Measurements from ENCODE around the gene DCLK2. TPM values are rescaled to one million over a fixed set of nuclear protein-coding genes. Genes with fewer than 3 reads are reported as not detected.

The DCLK2 gene
- total RNA-seq, 2 donors from 2014 or later = 0.20 to 0.42 TPM

- H3K36me3 Mint-ChIP-seq (ENCODE audit: low read depth) = no peaks in the 10 kb centered on the region
- H3K4me3 Mint-ChIP-seq = no peak overlapping the region
- H3K27me3 Mint-ChIP-seq (ENCODE audit: insufficient read depth) = peaks cover 2% of the 10 kb centered on the region
- no peaks in the 10 kb centered on the region for H3K4me1 Mint-ChIP-seq
- Histone ChIP-seq H3K36me3 (ENCODE audit: control insufficient read depth, insufficient read depth, low read length) (no peaks in the 10 kb centered on the region), H3K4me1 (ENCODE audit: control insufficient read depth, insufficient read depth, low read length) (no peaks in the 10 kb centered on the region), H3K9me3 (ENCODE audit: control insufficient read depth, low read length) (no peaks in the 10 kb centered on the region), H3K4me3 (ENCODE audit: low read length) (no peak overlapping the region), H3K27ac (ENCODE audit: low read depth, low read length) (no peak overlapping the region), H3K9ac (ENCODE audit: extremely low read depth, low read length, poor library complexity, severe bottlenecking) (no peak overlapping the region), H3K27me3 (ENCODE audit: control insufficient read depth, insufficient read depth, low read length, poor library complexity, severe bottlenecking) (no peaks in the 10 kb centered on the region)
- WGBS, 2 experiments (ENCODE audit: insufficient coverage in 1 of 2, insufficient read length in 1 of 2) = 87 to 92% methylated on average over 5 to 6 of the region's 6 CpGs
- TF ChIP-seq CTCF (conservative IDR thresholded peaks at IDR 0.05) = no peak
- DNase-seq = no peak
- peaks cover 2% of the 10 kb centered on the region for H3K9me3 Mint-ChIP-seq
- H3K27ac Mint-ChIP-seq = no peak overlapping the region
Observed at GRCh38 chr4:150065740-150066139, 12.5 kb upstream of the DCLK2 start.

- Histone ChIP-seq H3K9ac (ENCODE audit: extremely low read depth, low read length, poor library complexity, severe bottlenecking) (no peak overlapping the region), H3K4me1 (ENCODE audit: control insufficient read depth, insufficient read depth, low read length) (no peaks in the 10 kb centered on the region), H3K4me3 (ENCODE audit: low read length) (no peak overlapping the region), H3K27ac (ENCODE audit: low read depth, low read length) (no peak overlapping the region), H3K36me3 (ENCODE audit: control insufficient read depth, insufficient read depth, low read length) (no peaks in the 10 kb centered on the region), H3K9me3 (ENCODE audit: control insufficient read depth, low read length) (no peaks in the 10 kb centered on the region), H3K27me3 (ENCODE audit: control insufficient read depth, insufficient read depth, low read length, poor library complexity, severe bottlenecking) (no peaks in the 10 kb centered on the region)
- 84 to 93% methylated on average over 1 to 3 of the region's 3 CpGs for WGBS, 2 experiments (ENCODE audit: insufficient coverage in 1 of 2, insufficient read length in 1 of 2)
- no peak for TF ChIP-seq CTCF (conservative IDR thresholded peaks at IDR 0.05)
- peaks cover 2% of the 10 kb centered on the region for H3K27me3 Mint-ChIP-seq (ENCODE audit: insufficient read depth)
- peaks cover 2% of the 10 kb centered on the region for H3K9me3 Mint-ChIP-seq
- no peak overlapping the region for H3K4me3 Mint-ChIP-seq
- H3K27ac Mint-ChIP-seq = no peak overlapping the region
- H3K36me3 Mint-ChIP-seq (ENCODE audit: low read depth) = no peaks in the 10 kb centered on the region
- DNase-seq = no peak
- no peaks in the 10 kb centered on the region for H3K4me1 Mint-ChIP-seq
Observed at GRCh38 chr4:150067859-150068258, 10.4 kb upstream of the DCLK2 start.

- no peak overlapping the region for H3K4me3 Mint-ChIP-seq
- Histone ChIP-seq H3K4me3 (ENCODE audit: low read length) (no peak overlapping the region), H3K27me3 (ENCODE audit: control insufficient read depth, insufficient read depth, low read length, poor library complexity, severe bottlenecking) (no peaks in the 10 kb centered on the region), H3K27ac (ENCODE audit: low read depth, low read length) (no peak overlapping the region), H3K4me1 (ENCODE audit: control insufficient read depth, insufficient read depth, low read length) (no peaks in the 10 kb centered on the region), H3K9ac (ENCODE audit: extremely low read depth, low read length, poor library complexity, severe bottlenecking) (no peak overlapping the region), H3K36me3 (ENCODE audit: control insufficient read depth, insufficient read depth, low read length) (no peaks in the 10 kb centered on the region), H3K9me3 (ENCODE audit: control insufficient read depth, low read length) (no peaks in the 10 kb centered on the region)
- no peaks in the 10 kb centered on the region for H3K4me1 Mint-ChIP-seq
- 93 to 97% methylated on average over 3 to 4 of the region's 6 CpGs for WGBS, 2 experiments (ENCODE audit: insufficient coverage in 1 of 2, insufficient read length in 1 of 2)
- H3K27ac Mint-ChIP-seq = no peak overlapping the region
- H3K36me3 Mint-ChIP-seq (ENCODE audit: low read depth) = no peaks in the 10 kb centered on the region
- no peak for TF ChIP-seq CTCF (conservative IDR thresholded peaks at IDR 0.05)
- peaks cover 7% of the 10 kb centered on the region for H3K27me3 Mint-ChIP-seq (ENCODE audit: insufficient read depth)
- no peak for DNase-seq
- peaks cover 2% of the 10 kb centered on the region for H3K9me3 Mint-ChIP-seq
Observed at GRCh38 chr4:150068300-150068960, 9.8 kb upstream of the DCLK2 start.

Measured in endodermal cell (in vitro differentiated cells).